Measurements from ENCODE around the gene GRK5. TPM values are rescaled to one million over a fixed set of nuclear protein-coding genes. Genes with fewer than 3 reads are reported as not detected.
"Not testable (repeated sequence)": the region's sequence is repeated elsewhere in the genome, so short reads cannot be mapped to it uniquely, and the experiment has no call there.

Gene GRK5
- total RNA-seq, 1 experiment from 2014 or later = 1.2 TPM

- DNase-seq = no peak
Observed at GRCh38 chr10:119238577-119238976, 31.2 kb downstream of the GRK5 start.

GRCh38 chr10:119239015-119239414 lies 31.6 kb downstream of the GRK5 start:
- not testable (repeated sequence) for H3K27ac Mint-ChIP-seq; H3K79me1 ChIP-seq (ENCODE audit: insufficient read depth, low read depth, low read length, poor library complexity, severe bottlenecking); H2BK15ac ChIP-seq (ENCODE audit: low read depth, low read length); H3K36me3 Mint-ChIP-seq (ENCODE audit: insufficient read depth in 1 of 3, low read depth in 3 of 3); H3K23me2 ChIP-seq (ENCODE audit: insufficient read length, low read depth, low read length, poor library complexity, severe bottlenecking); H3K4me1 ChIP-seq (ENCODE audit: insufficient read depth, low read length); H4K20me1 ChIP-seq (ENCODE audit: control insufficient read depth, insufficient read depth, insufficient read length); H3K9me3 Mint-ChIP-seq; H3K56ac ChIP-seq (ENCODE audit: insufficient read length, low read depth, low read length); DNase-seq; H3K14ac ChIP-seq (ENCODE audit: insufficient read depth, low read length); H2AFZ ChIP-seq (ENCODE audit: low read length); H3K27ac ChIP-seq (ENCODE audit: insufficient read length, low read depth, low read length); H3K23ac ChIP-seq (ENCODE audit: insufficient read length, low read depth, low read length); H2BK12ac ChIP-seq (ENCODE audit: insufficient read length, low read depth, low read length); H3K4me3 Mint-ChIP-seq; H3K4me2 ChIP-seq (ENCODE audit: insufficient read depth, insufficient read length, low read length); H4K91ac ChIP-seq (ENCODE audit: insufficient read length, low read depth, low read length); H4K5ac ChIP-seq (ENCODE audit: insufficient read length, low read depth, low read length); H3K27me3 Mint-ChIP-seq (ENCODE audit: low read depth); H4K8ac ChIP-seq (replicated peaks; ENCODE audit: insufficient read length, low read depth, low read length); H3K4ac ChIP-seq (ENCODE audit: low read depth, low read length); H3K79me2 ChIP-seq (ENCODE audit: insufficient read depth, low read length); H3K27me3 ChIP-seq (ENCODE audit: insufficient read depth, low read length); H3T11ph ChIP-seq (ENCODE audit: low read length); H3K9me3 ChIP-seq (ENCODE audit: control insufficient read depth, low read depth, low read length); H3K9ac ChIP-seq (ENCODE audit: extremely low read depth, insufficient read length, low read length); H2BK5ac ChIP-seq (ENCODE audit: insufficient read length, low read length); H2AK5ac ChIP-seq (ENCODE audit: insufficient read length, low read length); H2BK120ac ChIP-seq (ENCODE audit: low read depth, low read length, poor library complexity, severe bottlenecking); H2BK20ac ChIP-seq (ENCODE audit: low read depth, low read length, poor library complexity, severe bottlenecking); H3K18ac ChIP-seq (ENCODE audit: insufficient read length, low read depth, low read length)
- WGBS (ENCODE audit: extremely low coverage, insufficient read length, low lambda C conversion rate) = no CpG with 5 or more reads among the region's 6 CpGs
- peaks cover 33 to 44% of the 10 kb centered on the region in 2 experiments for H3K4me1 Mint-ChIP-seq

More at GRCh38 chr10:119238577-119238976, 31.2 kb downstream of the GRK5 start:
- Histone ChIP-seq H3K23ac (ENCODE audit: insufficient read length, low read depth, low read length) (no peak overlapping the region), H3K9ac (ENCODE audit: extremely low read depth, insufficient read length, low read length) (no peak overlapping the region), H4K20me1 (ENCODE audit: control insufficient read depth, insufficient read depth, insufficient read length) (no peaks in the 10 kb centered on the region), H2AK5ac (ENCODE audit: insufficient read length, low read length) (no peak overlapping the region), H2BK120ac (ENCODE audit: low read depth, low read length, poor library complexity, severe bottlenecking) (no peak overlapping the region), H3K4me2 (ENCODE audit: insufficient read depth, insufficient read length, low read length) (no peak overlapping the region), H2BK5ac (ENCODE audit: insufficient read length, low read length) (no peak overlapping the region), H3K14ac (ENCODE audit: insufficient read depth, low read length) (no peak overlapping the region), H3K27ac (ENCODE audit: insufficient read length, low read depth, low read length) (no peak overlapping the region), H2BK15ac (ENCODE audit: low read depth, low read length) (no peak overlapping the region), H3K27me3 (ENCODE audit: insufficient read depth, low read length) (no peaks in the 10 kb centered on the region), H3K4me1 (ENCODE audit: insufficient read depth, low read length) (peaks cover 3% of the 10 kb centered on the region; the same call in 1 of the 2 replicates), H4K91ac (ENCODE audit: insufficient read length, low read depth, low read length) (no peak overlapping the region), H2AFZ (ENCODE audit: low read length) (no peak overlapping the region), H3T11ph (ENCODE audit: low read length) (no peak overlapping the region), H3K4ac (ENCODE audit: low read depth, low read length) (no peak overlapping the region), H4K5ac (ENCODE audit: insufficient read length, low read depth, low read length) (no peak overlapping the region), H3K23me2 (ENCODE audit: insufficient read length, low read depth, low read length, poor library complexity, severe bottlenecking) (no peaks in the 10 kb centered on the region), H2BK12ac (ENCODE audit: insufficient read length, low read depth, low read length) (no peak overlapping the region), H3K79me2 (ENCODE audit: insufficient read depth, low read length) (no peaks in the 10 kb centered on the region), H3K9me3 (ENCODE audit: control insufficient read depth, low read depth, low read length) (no peaks in the 10 kb centered on the region), H3K79me1 (ENCODE audit: insufficient read depth, low read depth, low read length, poor library complexity, severe bottlenecking) (no peaks in the 10 kb centered on the region), H4K8ac (replicated peaks; ENCODE audit: insufficient read length, low read depth, low read length) (no peak overlapping the region), H2BK20ac (ENCODE audit: low read depth, low read length, poor library complexity, severe bottlenecking) (no peak overlapping the region), H3K18ac (ENCODE audit: insufficient read length, low read depth, low read length) (no peak overlapping the region), H3K56ac (ENCODE audit: insufficient read length, low read depth, low read length) (no peak overlapping the region)
- Mint-ChIP-seq H3K36me3 (ENCODE audit: insufficient read depth in 1 of 3, low read depth in 3 of 3) (no peaks in the 10 kb centered on the region), H3K27me3 (ENCODE audit: low read depth) (no peaks in the 10 kb centered on the region; the same call in 1 of the 2 replicates), H3K27ac (no peak overlapping the region), H3K9me3 (peaks cover 0 to 3% of the 10 kb centered on the region in 2 experiments; a peak in 2 of 5 replicates), H3K4me1 (peaks cover 33 to 42% of the 10 kb centered on the region in 2 experiments), H3K4me3 (no peak overlapping the region)
- no CpG with 5 or more reads among the region's 8 CpGs for WGBS (ENCODE audit: extremely low coverage, insufficient read length, low lambda C conversion rate)
- no peak for TF ChIP-seq CTCF (conservative IDR thresholded peaks at IDR 0.05)

Measured in H9 (cell line).